ENCODE results near the gene MEX3B.
"Not testable (repeated sequence)": the region's sequence is repeated elsewhere in the genome, so short reads cannot be mapped to it uniquely, and the experiment has no call there.

The MEX3B gene

GRCh38 chr15:82047453-82048400 is 1.9 kb upstream of the MEX3B start:
- FAIRE-seq: no peak

- no peak for FAIRE-seq
Measured at GRCh38 chr15:82046666-82047452, 1.0 kb upstream of the MEX3B start.

- FAIRE-seq: no peak
Measured at GRCh38 chr15:82045179-82045891, 483 bp downstream of the MEX3B start.

GRCh38 chr15:82044373-82045178 is 1.2 kb downstream of the MEX3B start:
- no peak for FAIRE-seq

- FAIRE-seq: no peak
Measured at GRCh38 chr15:82043796-82044372, 1.9 kb downstream of the MEX3B start.

GRCh38 chr15:82043130-82043673 is 2.6 kb downstream of the MEX3B start:
- no peak for FAIRE-seq

GRCh38 chr15:82040862-82041261 is 5.0 kb downstream of the MEX3B start:
- no peak for FAIRE-seq

GRCh38 chr15:82040390-82040789 is 5.4 kb downstream of the MEX3B start:
- FAIRE-seq: no peak

GRCh38 chr15:82039871-82040270 is 5.9 kb downstream of the MEX3B start:
- FAIRE-seq: no peak

- FAIRE-seq: no peak
Measured at GRCh38 chr15:82036461-82036860, 9.4 kb downstream of the MEX3B start.

- FAIRE-seq: no peak
Measured at GRCh38 chr15:82031871-82032270, 13.9 kb downstream of the MEX3B start.

GRCh38 chr15:82030176-82030575 is 15.6 kb downstream of the MEX3B start:
- FAIRE-seq: no peak

- not testable (repeated sequence) for FAIRE-seq
Measured at GRCh38 chr15:82028163-82028562, 17.7 kb downstream of the MEX3B start.

- FAIRE-seq: no peak
Measured at GRCh38 chr15:82021992-82022391, 23.8 kb downstream of the MEX3B start.

GRCh38 chr15:82020625-82021394 is 25.0 kb downstream of the MEX3B start:
- FAIRE-seq: no peak

GRCh38 chr15:82018201-82018600 is 27.6 kb downstream of the MEX3B start:
- FAIRE-seq: no peak

GRCh38 chr15:82017656-82018055 is 28.2 kb downstream of the MEX3B start:
- FAIRE-seq: no peak

GRCh38 chr15:82014989-82015388 is 30.8 kb downstream of the MEX3B start:
- no peak for FAIRE-seq

GRCh38 chr15:82012908-82013307 is 32.9 kb downstream of the MEX3B start:
- no peak for FAIRE-seq

GRCh38 chr15:82005239-82005638 is 40.6 kb downstream of the MEX3B start:
- FAIRE-seq: no peak

- no peak for FAIRE-seq
Measured at GRCh38 chr15:82003916-82004315, 41.9 kb downstream of the MEX3B start.
